Activated CD8-positive, alpha-beta memory T cell treated with anti-CD3 and anti-CD28 coated beads, Interleukin-2, amount 50 U/mL, for 24 hours (primary cell): ENCODE data around the gene XYLT1.
A peak's percentile ranks its signal among the peaks of the same experiment; 100 is the strongest.

Experiments used
- DNase-seq: peaks from one replicate; pipeline ENCODE4 v3.0.0-alpha.2; 2020; ENCODE audit errors: extremely low read depth

XYLT1 gene

GRCh38 chr16:17229766-17230165 lies 241.0 kb downstream of the XYLT1 start:
- DNase-seq: no peak

DNA sequence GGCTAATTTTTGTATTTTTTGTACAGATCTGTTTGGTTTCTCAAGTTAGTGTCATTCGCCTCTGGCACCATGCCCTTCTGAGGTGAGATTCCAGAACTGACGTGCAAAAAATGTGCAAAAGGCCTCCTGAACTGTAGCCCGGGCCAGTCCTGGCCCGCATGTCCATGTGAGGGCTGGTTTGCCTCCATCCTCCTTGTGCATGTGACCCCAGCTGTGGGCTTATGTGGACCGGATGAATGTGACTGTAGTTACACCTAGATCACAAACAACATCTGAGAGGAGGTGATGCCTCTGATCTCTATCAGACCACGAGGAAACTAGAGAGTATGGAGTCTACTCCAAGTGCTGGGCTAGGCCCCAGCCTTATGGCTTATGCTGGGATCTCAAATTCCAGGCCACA lies 241.6 kb downstream of the XYLT1 start:
- no peak for DNase-seq

- no peak for DNase-seq
These were observed 242.1 kb downstream of the XYLT1 start for GRCh38 chr16:17228708-17229055.

DNA sequence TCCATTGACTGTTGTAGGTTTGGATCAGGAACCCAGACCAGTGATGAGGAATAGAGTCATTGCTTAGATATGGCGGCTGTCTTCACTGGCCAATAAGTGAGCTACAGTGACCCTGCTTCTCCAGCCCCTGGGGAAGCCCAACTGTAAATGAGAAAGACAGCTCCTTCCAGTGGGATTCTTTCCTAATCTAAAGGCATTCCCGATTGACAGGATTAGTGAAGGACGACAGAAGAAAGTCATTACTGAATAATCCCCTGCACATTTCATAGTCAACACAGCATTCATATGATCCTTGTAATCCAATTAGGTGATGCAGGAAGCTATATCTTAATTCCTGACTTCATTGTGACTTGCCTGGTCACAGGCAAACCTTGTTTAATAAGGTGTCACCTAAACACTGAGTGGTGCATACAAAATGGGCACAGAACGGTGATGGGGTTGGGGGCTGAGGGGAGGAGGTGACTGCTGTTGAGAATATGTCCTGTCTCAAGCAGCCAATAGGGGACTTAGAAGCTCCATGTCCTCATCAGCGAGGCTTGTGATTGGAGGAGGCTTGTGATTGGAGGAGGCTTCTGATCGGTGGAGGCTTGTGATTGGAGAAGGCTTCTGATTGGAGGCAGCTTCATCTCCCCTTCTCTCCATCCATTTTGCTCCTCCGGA lies 242.6 kb downstream of the XYLT1 start:
- no peak for DNase-seq

DNA sequence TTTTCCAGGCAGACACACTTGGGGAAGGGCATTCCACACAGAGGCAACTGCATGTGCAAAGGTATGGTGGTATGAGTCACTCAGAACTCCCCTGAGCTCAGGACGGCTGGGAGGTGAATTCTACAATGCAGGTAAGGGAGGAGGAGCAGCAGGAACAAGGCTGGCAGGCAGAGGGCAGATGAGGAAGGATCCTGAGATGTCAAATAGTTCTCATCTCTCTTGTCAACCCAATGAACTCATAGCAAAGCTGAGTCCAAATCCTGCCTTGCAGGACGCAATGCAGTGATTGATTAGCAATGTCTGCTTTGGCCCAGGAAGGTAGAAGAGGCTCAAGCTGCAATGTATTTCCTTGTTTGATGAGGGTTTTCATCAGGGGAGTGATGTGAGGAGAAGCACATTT lies 243.5 kb downstream of the XYLT1 start:
- DNase-seq: no peak

DNA sequence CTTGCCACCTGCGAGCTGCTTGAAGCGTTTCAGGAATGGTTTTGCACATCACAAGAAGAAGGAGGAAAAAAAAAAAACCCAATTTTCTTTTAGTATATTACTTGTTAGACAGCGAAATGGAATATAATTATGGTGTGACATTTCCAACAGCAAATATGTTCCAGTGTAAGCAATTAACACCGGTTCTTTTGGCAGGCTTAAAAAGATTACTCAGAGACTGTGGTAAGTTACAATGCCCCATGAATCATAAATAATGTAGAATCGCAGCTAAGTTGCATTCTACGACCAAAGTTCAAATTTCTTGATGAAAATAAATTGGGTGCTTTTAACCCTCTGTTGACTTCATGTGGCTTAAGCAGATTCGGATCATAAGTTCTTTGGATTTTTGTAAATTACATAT lies 245.2 kb downstream of the XYLT1 start:
- no peak for DNase-seq

DNA sequence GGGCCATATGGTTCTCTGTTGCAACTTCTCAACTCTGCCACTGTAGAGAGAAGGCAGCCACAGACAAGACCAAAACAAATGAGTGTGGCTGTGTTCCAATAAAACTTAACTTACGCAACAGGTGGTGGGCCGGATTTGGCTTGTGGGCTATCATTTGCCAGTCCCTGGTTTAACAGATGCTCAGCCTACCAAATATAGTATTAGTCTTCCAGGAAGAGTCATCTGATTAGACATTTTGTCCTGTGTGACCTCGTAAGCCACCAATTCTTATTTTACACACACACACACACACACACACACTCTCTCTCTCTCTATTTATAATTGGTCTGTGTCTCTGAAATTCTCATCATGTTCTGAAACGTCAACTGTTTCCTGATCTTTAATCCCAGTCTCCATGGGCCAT lies 245.9 kb downstream of the XYLT1 start:
- peak; percentile 7 for DNase-seq

GRCh38 chr16:17224350-17224749 lies 246.4 kb downstream of the XYLT1 start:
- DNase-seq: no peak

DNA sequence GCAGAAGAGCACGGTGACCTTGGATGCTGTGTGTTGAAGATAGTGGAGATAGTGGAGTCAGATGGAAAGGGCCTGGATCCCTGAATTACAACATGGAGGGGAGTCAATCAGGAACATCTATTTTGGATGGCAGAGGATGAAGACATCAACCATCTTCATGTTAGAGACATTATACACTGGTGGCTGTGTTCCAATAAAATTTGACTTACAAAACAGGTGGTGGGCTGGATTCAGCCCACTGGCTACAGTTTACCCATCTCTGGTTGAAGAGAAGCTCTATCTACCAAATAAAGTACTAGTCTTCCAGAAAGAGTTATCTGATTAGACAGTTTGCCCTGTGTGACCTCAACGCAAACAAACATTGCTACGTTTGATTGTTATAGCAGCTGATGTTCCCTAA lies 247.2 kb downstream of the XYLT1 start:
- no peak for DNase-seq

DNA sequence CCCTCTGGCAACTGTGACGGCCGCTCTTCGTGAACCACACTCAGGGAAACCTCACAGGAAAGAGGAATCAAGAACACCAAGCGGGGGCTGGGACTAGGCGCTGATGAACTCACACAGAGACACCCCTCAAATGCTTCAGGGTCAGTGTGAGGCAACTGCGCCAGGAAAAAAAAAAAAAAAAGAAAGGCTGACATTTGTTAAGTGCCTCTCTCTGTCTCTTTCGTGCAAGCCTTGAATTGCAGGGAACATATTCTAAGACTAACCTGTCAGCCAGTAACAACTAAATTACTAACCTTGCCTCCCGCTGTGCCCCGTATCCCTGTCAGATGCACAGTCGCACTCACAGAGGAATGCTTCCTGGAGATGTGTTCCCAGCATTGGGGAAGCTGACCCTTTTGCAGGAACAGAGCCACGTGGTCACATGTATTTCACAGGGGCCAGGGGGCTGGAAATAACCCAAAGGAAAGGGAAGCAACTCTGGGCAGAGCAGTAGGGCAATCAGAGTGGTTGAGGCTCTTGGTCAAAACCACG lies 247.8 kb downstream of the XYLT1 start:
- DNase-seq: no peak

GRCh38 chr16:17219991-17220390 lies 250.8 kb downstream of the XYLT1 start:
- no peak for DNase-seq

- DNase-seq: no peak
These were observed 254.8 kb downstream of the XYLT1 start for GRCh38 chr16:17215936-17216335.

GRCh38 chr16:17215306-17215705 lies 255.5 kb downstream of the XYLT1 start:
- no peak for DNase-seq

- no peak for DNase-seq
These were observed 256.8 kb downstream of the XYLT1 start for GRCh38 chr16:17213974-17214373.

DNA sequence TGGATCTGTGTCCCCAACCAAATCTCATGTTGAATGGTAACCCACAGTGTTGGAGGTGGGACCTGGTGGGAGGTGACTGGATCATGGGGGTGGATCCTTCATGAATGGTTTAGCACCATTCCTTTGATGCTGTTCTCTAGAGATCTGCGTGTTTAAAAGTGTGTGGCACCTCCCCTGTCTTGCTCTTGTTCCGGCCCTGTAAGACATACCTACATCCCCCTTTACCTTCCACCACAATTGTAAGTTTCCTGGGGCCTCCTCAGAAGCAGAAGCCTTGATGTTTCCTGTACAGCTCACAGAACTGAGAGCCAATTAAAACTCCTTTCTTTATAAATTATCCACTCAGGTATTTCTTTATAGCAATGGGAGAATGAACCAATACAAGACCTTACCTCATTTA lies 257.7 kb downstream of the XYLT1 start:
- no peak for DNase-seq

- DNase-seq: no peak
These were observed 258.2 kb downstream of the XYLT1 start for GRCh38 chr16:17212606-17213005.

GRCh38 chr16:17211797-17212196 lies 259.0 kb downstream of the XYLT1 start:
- DNase-seq: no peak

DNA sequence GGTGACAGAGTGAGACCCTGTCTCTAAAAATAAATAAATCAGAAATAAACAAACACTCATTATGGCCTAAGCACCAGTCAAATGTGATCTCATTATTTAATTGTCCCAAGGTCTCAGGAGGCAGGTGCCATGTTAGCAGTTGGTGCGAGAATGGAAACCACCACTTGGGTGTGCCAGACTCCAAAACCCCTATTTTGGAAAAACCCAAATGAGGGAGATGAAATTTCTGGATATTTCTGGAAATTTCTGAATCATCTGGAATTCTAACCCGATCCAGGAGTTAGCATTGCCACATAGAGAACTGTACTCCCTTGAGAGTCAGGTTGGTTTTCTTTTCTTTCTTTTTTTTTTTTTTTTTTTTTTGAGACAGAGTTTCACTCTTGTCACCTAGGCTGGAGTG lies 264.0 kb downstream of the XYLT1 start:
- DNase-seq: no peak

GRCh38 chr16:17205279-17206211 lies 265.2 kb downstream of the XYLT1 start:
- DNase-seq: no peak

GRCh38 chr16:17204644-17205043 lies 266.1 kb downstream of the XYLT1 start:
- DNase-seq: no peak

- DNase-seq: no peak
These were observed 266.6 kb downstream of the XYLT1 start for GRCh38 chr16:17204206-17204605.

GRCh38 chr16:17203424-17203823 lies 267.3 kb downstream of the XYLT1 start:
- DNase-seq: no peak

GRCh38 chr16:17199135-17199534 lies 271.6 kb downstream of the XYLT1 start:
- DNase-seq: no peak
